HG02588 (cell line): ENCODE results near the gene ADAMTSL4.

Source experiments
- ATAC-seq: cut with Tn5 transposase; IDR thresholded peaks from one replicate; pipeline ENCODE4 v1.9.1; 2021; ENCODE audit warnings: mild to moderate bottlenecking, moderate library complexity; ENCODE audit not compliant: unreplicated experiment

The ADAMTSL4 gene

GRCh38 chr1:150532860-150533259 is 16.3 kb upstream of the ADAMTSL4 start:
- ATAC-seq = no peak

GRCh38 chr1:150534002-150534401 is 15.2 kb upstream of the ADAMTSL4 start:
- no peak for ATAC-seq

GRCh38 chr1:150535511-150536287 is 13.5 kb upstream of the ADAMTSL4 start:
- no peak for ATAC-seq

GRCh38 chr1:150536836-150537731 is 12.1 kb upstream of the ADAMTSL4 start:
- ATAC-seq = no peak

- ATAC-seq = no peak
Observed at GRCh38 chr1:150537732-150538684, 11.2 kb upstream of the ADAMTSL4 start.

GRCh38 chr1:150543500-150544143 is 5.6 kb upstream of the ADAMTSL4 start:
- ATAC-seq = no peak

- ATAC-seq = no peak
Observed at GRCh38 chr1:150544204-150544603, 5.0 kb upstream of the ADAMTSL4 start.

- ATAC-seq = no peak
Observed at GRCh38 chr1:150545486-150546032, 3.6 kb upstream of the ADAMTSL4 start.

- no peak for ATAC-seq
Observed at GRCh38 chr1:150546294-150546937, 2.8 kb upstream of the ADAMTSL4 start.

GRCh38 chr1:150548324-150548631 is 930 bp upstream of the ADAMTSL4 start:
- ATAC-seq = no peak

- ATAC-seq = no peak
Observed at GRCh38 chr1:150549496-150550221, 451 bp downstream of the ADAMTSL4 start.

GRCh38 chr1:150550222-150551050 is 1.2 kb downstream of the ADAMTSL4 start:
- no peak for ATAC-seq

GRCh38 chr1:150551051-150551783 is 2.0 kb downstream of the ADAMTSL4 start:
- ATAC-seq = no peak

GRCh38 chr1:150551784-150552127 is 2.5 kb downstream of the ADAMTSL4 start:
- no peak for ATAC-seq

GRCh38 chr1:150552128-150552910 is 3.1 kb downstream of the ADAMTSL4 start:
- ATAC-seq = no peak

- ATAC-seq = no peak
Observed at GRCh38 chr1:150552911-150553289, 3.7 kb downstream of the ADAMTSL4 start.
